H9 (cell line): ENCODE data around the gene BMPR1A. TPM values are rescaled to one million over a fixed set of nuclear protein-coding genes. Genes with fewer than 3 reads are reported as not detected.

Experiments used
- DNase-seq: peaks from one replicate; pipeline ENCODE4 v3.0.0-alpha.2; 2017
- H2AFZ ChIP-seq: one replicate; pipeline ENCODE4 v1.6.1; 2013; ENCODE audit warnings: mild to moderate bottlenecking, low read length, control low read depth, moderate library complexity
- H2AK5ac ChIP-seq: 2 replicates; pipeline ENCODE4 v1.6.1; 2013; ENCODE audit warnings: low read length, control low read depth, mixed read lengths; ENCODE audit not compliant: insufficient read length
- H2BK120ac ChIP-seq: one replicate; pipeline ENCODE4 v1.6.1; 2013; ENCODE audit warnings: low read depth, mild to moderate bottlenecking, low read length, control low read depth, inconsistent platforms; ENCODE audit not compliant: poor library complexity, severe bottlenecking
- H2BK12ac ChIP-seq: 2 replicates; pipeline ENCODE4 v1.6.1; 2013; ENCODE audit warnings: low read length, control low read depth, mixed read lengths, low read depth; ENCODE audit not compliant: insufficient read length
- H2BK15ac ChIP-seq: 2 replicates; pipeline ENCODE4 v1.6.1; 2013; ENCODE audit warnings: low read depth, low read length, control low read depth
- H2BK20ac ChIP-seq: one replicate; pipeline ENCODE4 v1.6.1; 2013; ENCODE audit warnings: low read depth, mild to moderate bottlenecking, low read length, control low read depth, inconsistent platforms; ENCODE audit not compliant: poor library complexity, severe bottlenecking
- H2BK5ac ChIP-seq: 2 replicates; pipeline ENCODE4 v1.6.1; 2013; ENCODE audit warnings: low read length, control low read depth, mixed read lengths; ENCODE audit not compliant: insufficient read length
- H3K14ac ChIP-seq: 2 replicates; pipeline ENCODE4 v1.6.1; 2013; ENCODE audit warnings: low read length, control low read depth; ENCODE audit not compliant: insufficient read depth
- H3K18ac ChIP-seq: 2 replicates; pipeline ENCODE4 v1.6.1; 2013; ENCODE audit warnings: low read depth, mild to moderate bottlenecking, mixed read lengths, low read length, control low read depth; ENCODE audit not compliant: insufficient read length
- H3K23ac ChIP-seq: 2 replicates; pipeline ENCODE4 v1.6.1; 2013; ENCODE audit warnings: low read length, control low read depth, mixed read lengths, low read depth; ENCODE audit not compliant: insufficient read length
- H3K23me2 ChIP-seq: 2 replicates; pipeline ENCODE4 v1.6.1; 2013; ENCODE audit warnings: low read depth, mild to moderate bottlenecking, mixed read lengths, low read length, control low read depth; ENCODE audit not compliant: insufficient read length, poor library complexity, severe bottlenecking
- H3K27ac ChIP-seq: 2 replicates; pipeline ENCODE4 v1.5.1; 2013; ENCODE audit warnings: low read length, control low read depth, mixed read lengths, low read depth; ENCODE audit not compliant: insufficient read length
- H3K27me3 ChIP-seq: 2 replicates; pipeline ENCODE4 v1.6.1; 2013; ENCODE audit warnings: low read length, control low read depth, inconsistent platforms; ENCODE audit not compliant: insufficient read depth
- H3K4ac ChIP-seq: 2 replicates; pipeline ENCODE4 v1.6.1; 2013; ENCODE audit warnings: low read depth, mild to moderate bottlenecking, control low read depth, inconsistent platforms, low read length, moderate library complexity
- H3K4me1 ChIP-seq: 2 replicates; pipeline ENCODE4 v1.6.1; 2013; ENCODE audit warnings: low read length, control low read depth, inconsistent platforms; ENCODE audit not compliant: insufficient read depth
- H3K4me2 ChIP-seq: 2 replicates; pipeline ENCODE4 v1.6.1; 2013; ENCODE audit warnings: low read length, control low read depth, mixed read lengths; ENCODE audit not compliant: insufficient read length, insufficient read depth
- H3K56ac ChIP-seq: 2 replicates; pipeline ENCODE4 v1.6.1; 2013; ENCODE audit warnings: low read depth, mild to moderate bottlenecking, mixed read lengths, low read length, control low read depth; ENCODE audit not compliant: insufficient read length
- H3K79me1 ChIP-seq: 2 replicates; pipeline ENCODE4 v1.6.1; 2013; ENCODE audit warnings: low read depth, mild to moderate bottlenecking, moderate library complexity, low read length, control low read depth, inconsistent platforms; ENCODE audit not compliant: insufficient read depth, poor library complexity, severe bottlenecking
- H3K79me2 ChIP-seq: 2 replicates; pipeline ENCODE4 v1.6.1; 2013; ENCODE audit warnings: low read length, control low read depth, inconsistent platforms; ENCODE audit not compliant: insufficient read depth
- H3K9ac ChIP-seq: 2 replicates; pipeline ENCODE4 v1.6.1; 2013; ENCODE audit warnings: low read length, control low read depth, mixed read lengths; ENCODE audit not compliant: insufficient read length; ENCODE audit errors: extremely low read depth
- H3K9me3 ChIP-seq: one replicate; pipeline ENCODE4 v1.6.1; 2013; ENCODE audit warnings: low read depth, low read length, inconsistent platforms; ENCODE audit not compliant: control insufficient read depth
- H3T11ph ChIP-seq: one replicate; pipeline ENCODE4 v1.6.1; 2013; ENCODE audit warnings: mild to moderate bottlenecking, low read length, control low read depth, inconsistent platforms
- H4K20me1 ChIP-seq: one replicate; pipeline ENCODE4 v1.6.1; 2013; ENCODE audit not compliant: control insufficient read depth, insufficient read length, insufficient read depth
- H4K5ac ChIP-seq: 2 replicates; pipeline ENCODE4 v1.6.1; 2013; ENCODE audit warnings: low read depth, mild to moderate bottlenecking, mixed read lengths, low read length, control low read depth; ENCODE audit not compliant: insufficient read length
- H4K8ac ChIP-seq: replicated peaks from 2 replicates; pipeline ENCODE4 v1.6.1; 2013; ENCODE audit warnings: low read length, control low read depth, mixed read lengths, low read depth; ENCODE audit not compliant: insufficient read length
- H4K91ac ChIP-seq: 2 replicates; pipeline ENCODE4 v1.6.1; 2013; ENCODE audit warnings: low read depth, mild to moderate bottlenecking, moderate library complexity, mixed read lengths, low read length, control low read depth; ENCODE audit not compliant: insufficient read length
- H3K27ac Mint-ChIP-seq, 3 experiments: 2 replicates in 2 of 3; 3 replicates in 1 of 3; pipeline ENCODE4 v1.8.0; 2020 to 2021; ENCODE audit warnings: mixed read lengths in 3 of 3, mild to moderate bottlenecking in 1 of 3, moderate library complexity in 1 of 3
- H3K27me3 Mint-ChIP-seq: 2 replicates; pipeline ENCODE4 v1.8.0; 2021; ENCODE audit warnings: low read depth, mild to moderate bottlenecking, moderate library complexity, mixed read lengths
- H3K36me3 Mint-ChIP-seq, 3 experiments: 2 replicates in 2 of 3; 3 replicates in 1 of 3; pipeline ENCODE4 v1.8.0; 2020 to 2021; ENCODE audit warnings: low read depth in 3 of 3, mixed read lengths in 3 of 3; ENCODE audit not compliant: insufficient read depth in 1 of 3
- H3K4me1 Mint-ChIP-seq, 2 experiments: 2 replicates each; pipeline ENCODE4 v1.8.0; 2020; ENCODE audit warnings: mixed read lengths in 2 of 2
- H3K4me3 Mint-ChIP-seq, 2 experiments: 2 replicates in 1 of 2; 3 replicates in 1 of 2; pipeline ENCODE4 v1.8.0; 2020 to 2021; ENCODE audit warnings: mild to moderate bottlenecking in 2 of 2, mixed read lengths in 2 of 2, moderate library complexity in 1 of 2
- H3K9me3 Mint-ChIP-seq, 2 experiments: 2 replicates in 1 of 2; 3 replicates in 1 of 2; pipeline ENCODE4 v1.8.0; 2020; ENCODE audit warnings: mild to moderate bottlenecking in 2 of 2, mixed read lengths in 2 of 2, moderate library complexity in 1 of 2
- WGBS: extraction: QIAGEN DNeasy Blood & Tissue Kit; methylation state at CpG from one replicate; pipeline ENCODE4 v1.1.7; 2013; ENCODE audit warnings: missing lambda C conversion rate, low lambda C conversion rate, mixed read lengths; ENCODE audit not compliant: insufficient read length; ENCODE audit errors: extremely low coverage; 5-methylcytosine and 5-hydroxymethylcytosine counted together
- total RNA-seq: library from RNA; stranded (reverse); gene quantifications from 2 replicates; pipeline ENCODE4 v1.2.1, GENCODE V29; 2021
- TF ChIP-seq, protein P1 (sequence below): fragments of 200-600 bp; sonication (generic); conservative IDR thresholded peaks from 3 replicates; pipeline ENCODE4 v1.8.0; 2021; ENCODE audit warnings: antibody characterized with exemption, mild to moderate bottlenecking

BMPR1A gene
- total RNA-seq, 1 experiment from 2014 or later: 138 TPM

DNA sequence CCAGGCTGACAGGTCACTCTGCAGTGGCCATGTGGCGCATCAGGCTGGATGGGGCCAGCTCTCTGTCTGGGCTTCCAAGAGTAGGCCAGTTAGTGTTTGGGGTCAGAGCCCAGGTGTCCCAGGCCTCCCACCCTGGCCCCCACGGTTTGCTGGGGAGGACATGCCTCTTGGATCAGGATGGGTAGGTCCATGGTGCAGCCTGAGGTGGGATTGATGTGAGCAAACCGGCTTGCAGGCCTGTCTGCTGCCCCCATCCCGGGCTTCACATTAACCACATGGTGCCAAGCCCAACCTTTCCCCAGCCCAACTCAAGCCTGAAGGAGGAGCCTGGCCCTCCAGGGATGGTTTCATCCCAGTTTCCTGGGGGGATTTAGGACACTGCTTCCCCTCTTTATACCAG, 48.9 kb upstream of the BMPR1A start:
- no peak overlapping the region for H3K4me2 ChIP-seq
- Mint-ChIP-seq H3K9me3 (no peaks in the 10 kb centered on the region; a peak in 2 of 5 replicates), H3K36me3 (no peaks in the 10 kb centered on the region), H3K27ac (no peak overlapping the region), H3K27me3 (no peaks in the 10 kb centered on the region), H3K4me1 (peaks cover 38 to 40% of the 10 kb centered on the region in 2 experiments), H3K4me3 (no peak overlapping the region)
- H3K18ac ChIP-seq: no peak overlapping the region
- H3K4ac ChIP-seq: no peak overlapping the region
- H3K9me3 ChIP-seq: no peaks in the 10 kb centered on the region
- no peak overlapping the region for H3K23ac ChIP-seq
- H4K91ac ChIP-seq: no peak overlapping the region
- H3K79me2 ChIP-seq: no peaks in the 10 kb centered on the region
- H4K8ac ChIP-seq: no peak overlapping the region
- H2BK5ac ChIP-seq: no peak overlapping the region
- no peaks in the 10 kb centered on the region for H3K27me3 ChIP-seq
- no peak overlapping the region for H3T11ph ChIP-seq
- H3K79me1 ChIP-seq: no peaks in the 10 kb centered on the region
- TF ChIP-seq, protein P1, sequence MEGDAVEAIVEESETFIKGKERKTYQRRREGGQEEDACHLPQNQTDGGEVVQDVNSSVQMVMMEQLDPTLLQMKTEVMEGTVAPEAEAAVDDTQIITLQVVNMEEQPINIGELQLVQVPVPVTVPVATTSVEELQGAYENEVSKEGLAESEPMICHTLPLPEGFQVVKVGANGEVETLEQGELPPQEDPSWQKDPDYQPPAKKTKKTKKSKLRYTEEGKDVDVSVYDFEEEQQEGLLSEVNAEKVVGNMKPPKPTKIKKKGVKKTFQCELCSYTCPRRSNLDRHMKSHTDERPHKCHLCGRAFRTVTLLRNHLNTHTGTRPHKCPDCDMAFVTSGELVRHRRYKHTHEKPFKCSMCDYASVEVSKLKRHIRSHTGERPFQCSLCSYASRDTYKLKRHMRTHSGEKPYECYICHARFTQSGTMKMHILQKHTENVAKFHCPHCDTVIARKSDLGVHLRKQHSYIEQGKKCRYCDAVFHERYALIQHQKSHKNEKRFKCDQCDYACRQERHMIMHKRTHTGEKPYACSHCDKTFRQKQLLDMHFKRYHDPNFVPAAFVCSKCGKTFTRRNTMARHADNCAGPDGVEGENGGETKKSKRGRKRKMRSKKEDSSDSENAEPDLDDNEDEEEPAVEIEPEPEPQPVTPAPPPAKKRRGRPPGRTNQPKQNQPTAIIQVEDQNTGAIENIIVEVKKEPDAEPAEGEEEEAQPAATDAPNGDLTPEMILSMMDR: no peak
- H2AK5ac ChIP-seq: no peak overlapping the region
- H3K56ac ChIP-seq: no peak overlapping the region
- no peak overlapping the region for H2BK12ac ChIP-seq
- H2BK120ac ChIP-seq: no peak overlapping the region
- no peaks in the 10 kb centered on the region for H4K20me1 ChIP-seq
- H3K23me2 ChIP-seq: peaks cover 8% of the 10 kb centered on the region
- no peak overlapping the region for H3K9ac ChIP-seq
- H2AFZ ChIP-seq: no peak overlapping the region
- H4K5ac ChIP-seq: no peak overlapping the region
- H3K27ac ChIP-seq: no peak overlapping the region
- H3K14ac ChIP-seq: no peak overlapping the region
- H2BK15ac ChIP-seq: no peak overlapping the region
- WGBS: no CpG with 5 or more reads among the region's 4 CpGs
- H2BK20ac ChIP-seq: no peak overlapping the region
- H3K4me1 ChIP-seq: no peaks in the 10 kb centered on the region; the same call in 1 of the 2 replicates
- no peak for DNase-seq
